ENCODE measurements around the gene HOXD9. TPM values are rescaled to one million over a fixed set of nuclear protein-coding genes. Genes with fewer than 3 reads are reported as not detected.

The HOXD9 gene
- total RNA-seq, 1 experiment from 2014 or later, result not detected

GRCh38 chr2:176117823-176118371, 4.6 kb upstream of the HOXD9 start:
- CTCF ChIA-PET, result no interaction called here
- H2AFZ ChIP-seq, result no peak overlapping the region

DNA sequence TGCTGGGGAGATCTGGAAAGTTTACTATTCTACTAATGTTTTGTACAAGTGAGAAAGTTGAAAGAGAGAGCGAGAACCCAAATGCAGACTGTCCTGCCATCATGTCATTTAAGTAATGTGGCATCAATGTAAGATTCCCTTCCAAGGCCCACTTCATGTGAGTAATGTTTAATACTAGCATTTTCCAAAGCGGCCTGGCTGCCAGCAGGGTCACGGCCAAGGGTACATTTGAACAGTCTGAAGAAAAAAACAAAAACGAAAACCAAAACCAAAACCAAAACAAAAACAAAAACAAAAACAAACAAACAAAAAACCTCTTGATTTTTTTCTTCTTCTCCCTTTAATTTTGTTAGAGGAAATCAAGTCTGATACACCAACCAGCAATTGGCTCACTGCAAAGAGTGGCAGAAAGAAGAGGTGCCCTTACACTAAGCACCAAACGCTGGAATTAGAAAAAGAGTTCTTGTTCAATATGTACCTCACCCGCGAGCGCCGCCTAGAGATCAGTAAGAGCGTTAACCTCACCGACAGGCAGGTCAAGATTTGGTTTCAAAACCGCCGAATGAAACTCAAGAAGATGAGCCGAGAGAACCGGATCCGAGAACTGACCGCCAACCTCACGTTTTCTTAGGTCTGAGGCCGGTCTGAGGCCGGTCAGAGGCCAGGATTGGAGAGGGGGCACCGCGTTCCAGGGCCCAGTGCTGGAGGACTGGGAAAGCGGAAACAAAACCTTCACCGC, 3.7 kb upstream of the HOXD9 start:
- intact Hi-C loops (cut with micrococcal nuclease; ENCODE audit: unreplicated experiment), result no loop called here
- ChIA-PET CTCF (no interaction called here), POLR2A (ENCODE audit: unreplicated experiment) (no interaction called here)
- Histone ChIP-seq H3K79me2 (ENCODE audit: low read depth) (no peaks in the 10 kb centered on the region), H3K27me3 (ENCODE audit: insufficient read depth, low read depth) (peaks cover 73% of the 10 kb centered on the region), H3F3A (ENCODE audit: insufficient read depth, low read depth) (no peaks in the 10 kb centered on the region), H3K9me3 (ENCODE audit: insufficient read depth, low read depth) (no peaks in the 10 kb centered on the region), H3K9me2 (ENCODE audit: insufficient read depth) (no peaks in the 10 kb centered on the region), H3K4me3 (no peak overlapping the region), H3K27ac (no peak overlapping the region), H3K36me3 (ENCODE audit: low read depth) (no peaks in the 10 kb centered on the region), H2AFZ (no peak overlapping the region), H3K4me1 (replicated peaks; ENCODE audit: insufficient read depth) (no peaks in the 10 kb centered on the region), H4K20me1 (ENCODE audit: insufficient read depth) (no peaks in the 10 kb centered on the region), H3K4me2 (peak overlapping the region; percentile 6; the same call in 1 of the 2 replicates)
- peak in 1 of 2 experiments; percentile 30 for DNase-seq
- TF ChIP-seq CTCF (conservative IDR thresholded peaks at IDR 0.05), result peak; percentile 72
- TF ChIP-seq EZH2 (IDR thresholded peaks at IDR 0.05; ENCODE audit: low read depth), result no peak
- no TSS peak for BruUV-seq (replicated peaks)

More at GRCh38 chr2:176117823-176118371, 4.6 kb upstream of the HOXD9 start:
- Histone ChIP-seq H3F3A (ENCODE audit: insufficient read depth, low read depth) (no peaks in the 10 kb centered on the region), H3K9me3 (ENCODE audit: insufficient read depth, low read depth) (no peaks in the 10 kb centered on the region), H4K20me1 (ENCODE audit: insufficient read depth) (no peaks in the 10 kb centered on the region), H3K4me1 (replicated peaks; ENCODE audit: insufficient read depth) (no peaks in the 10 kb centered on the region), H3K4me3 (no peak overlapping the region), H3K27me3 (ENCODE audit: insufficient read depth, low read depth) (peaks cover 81% of the 10 kb centered on the region), H3K9me2 (ENCODE audit: insufficient read depth) (no peaks in the 10 kb centered on the region), H3K27ac (no peak overlapping the region), H3K79me2 (ENCODE audit: low read depth) (no peaks in the 10 kb centered on the region), H3K36me3 (ENCODE audit: low read depth) (no peaks in the 10 kb centered on the region), H3K4me2 (no peak overlapping the region)
- POLR2A ChIA-PET (ENCODE audit: unreplicated experiment), result no interaction called here
- TF ChIP-seq CTCF (conservative IDR thresholded peaks at IDR 0.05), result no peak
- no peak for TF ChIP-seq EZH2 (IDR thresholded peaks at IDR 0.05; ENCODE audit: low read depth)
- intact Hi-C loops (cut with micrococcal nuclease; ENCODE audit: unreplicated experiment), result no loop called here
- BruUV-seq (replicated peaks), result no TSS peak
- no peak for DNase-seq

GRCh38 chr2:176120364-176121189, 1.9 kb upstream of the HOXD9 start:
- intact Hi-C loops (cut with micrococcal nuclease; ENCODE audit: unreplicated experiment), result no loop called here
- H3K27me3 ChIP-seq (ENCODE audit: insufficient read depth, low read depth), result peaks cover 73% of the 10 kb centered on the region

More at GRCh38 chr2:176120364-176121189, 1.9 kb upstream of the HOXD9 start:
- BruUV-seq (replicated peaks), result no TSS peak
- TF ChIP-seq EZH2 (IDR thresholded peaks at IDR 0.05; ENCODE audit: low read depth), result no peak
- no peak for TF ChIP-seq CTCF (conservative IDR thresholded peaks at IDR 0.05)
- Histone ChIP-seq H3K9me2 (ENCODE audit: insufficient read depth) (no peaks in the 10 kb centered on the region), H3K79me2 (ENCODE audit: low read depth) (no peaks in the 10 kb centered on the region), H2AFZ (no peak overlapping the region), H3K36me3 (ENCODE audit: low read depth) (no peaks in the 10 kb centered on the region), H3F3A (ENCODE audit: insufficient read depth, low read depth) (no peaks in the 10 kb centered on the region), H3K27ac (no peak overlapping the region), H3K4me3 (no peak overlapping the region), H3K4me1 (replicated peaks; ENCODE audit: insufficient read depth) (no peaks in the 10 kb centered on the region), H4K20me1 (ENCODE audit: insufficient read depth) (no peaks in the 10 kb centered on the region), H3K9me3 (ENCODE audit: insufficient read depth, low read depth) (no peaks in the 10 kb centered on the region), H3K4me2 (no peak overlapping the region)
- CTCF ChIA-PET, result interaction anchor here (0.5 kb wide), 1 partner anchor 1014 kb away, joined by 3 read pairs; no protein-coding TSS in a partner anchor
- DNase-seq, result no peak
- POLR2A ChIA-PET (ENCODE audit: unreplicated experiment), result interaction anchor here (0.5 kb wide), 1 partner anchor 1226 kb away, joined by 4 read pairs; no protein-coding TSS in a partner anchor

All from PC-9 (cell line).